Occipital lobe (tissue), 2 donors: ENCODE data around the gene PPEF2. TPM values are rescaled to one million over a fixed set of nuclear protein-coding genes. Genes with fewer than 3 reads are reported as not detected.
"Not testable (repeated sequence)": the region's sequence is repeated elsewhere in the genome, so short reads cannot be mapped to it uniquely, and the experiment has no call there.

Experiments used
- DNase-seq: peaks from one replicate; lab custom pipeline; 2025; lab: John Stamatoyannopoulos, UW
- total RNA-seq: library from RNA; depleted of rRNA; stranded (reverse); fragments of >200 nt; gene quantifications from one replicate; pipeline ENCODE4 v1.2.3, GENCODE V29; 2014

The PPEF2 gene
- total RNA-seq, 1 donor from 2014 or later, result not detected

DNA sequence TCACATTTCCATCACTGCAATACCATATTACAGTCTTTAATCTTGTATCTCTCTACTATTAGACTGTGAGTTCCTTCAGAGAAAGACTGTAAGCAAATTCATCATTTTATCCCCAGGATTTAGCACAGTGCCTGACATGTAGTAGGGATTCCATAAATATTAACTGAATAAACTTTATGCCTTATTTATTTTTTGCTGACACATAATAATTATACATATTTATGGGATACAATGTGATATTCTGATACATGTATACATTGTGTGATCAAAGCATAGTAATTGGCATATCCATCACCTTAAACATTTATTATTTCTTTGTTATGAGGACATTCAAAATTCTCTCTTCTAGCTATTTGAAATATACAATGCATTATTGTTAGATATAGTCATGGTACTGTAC is 3.7 kb downstream of the PPEF2 start:
- no peak for DNase-seq

- DNase-seq, result no peak
Observed at GRCh38 chr4:75895744-75896314, 6.4 kb downstream of the PPEF2 start.

- no peak for DNase-seq
Observed at GRCh38 chr4:75892508-75892907, 9.7 kb downstream of the PPEF2 start.

- DNase-seq, result no peak
Observed at GRCh38 chr4:75891611-75892010, 10.6 kb downstream of the PPEF2 start.

DNA sequence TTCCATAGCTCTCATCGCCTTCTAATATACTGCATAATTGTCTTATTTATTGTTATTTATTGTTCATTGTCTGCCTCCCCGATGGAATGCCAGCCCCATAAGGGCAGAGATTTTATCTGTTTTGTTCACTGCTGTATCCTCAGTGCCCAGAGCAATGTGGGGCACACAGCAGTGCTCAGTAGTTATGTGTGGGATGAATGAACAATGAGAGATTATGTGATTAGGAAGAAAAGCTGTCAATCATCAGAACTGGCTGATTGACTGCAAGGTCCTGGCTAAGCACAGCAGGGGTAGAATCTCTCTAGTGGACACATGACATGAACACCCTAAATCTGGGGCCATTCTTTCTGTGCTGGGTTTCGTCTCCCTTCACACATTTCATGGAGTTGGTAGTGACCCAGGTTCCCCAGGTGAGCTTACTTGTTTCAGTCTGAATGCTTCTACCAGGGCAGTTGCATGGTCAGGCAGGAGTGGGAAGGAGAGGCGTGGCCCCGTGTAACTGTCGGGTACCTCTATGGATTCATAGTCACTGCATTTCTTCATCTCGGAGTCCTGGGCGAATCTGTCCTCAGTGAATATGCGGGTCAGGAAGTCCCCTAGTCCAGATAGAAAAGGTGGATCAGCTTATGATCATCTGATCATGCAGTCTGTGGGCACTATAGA is 12.6 kb downstream of the PPEF2 start:
- no peak for DNase-seq

GRCh38 chr4:75886104-75886503 is 16.1 kb downstream of the PPEF2 start:
- no peak for DNase-seq

GRCh38 chr4:75881476-75881875 is 20.8 kb downstream of the PPEF2 start:
- no peak for DNase-seq

GRCh38 chr4:75880278-75880677 is 22.0 kb downstream of the PPEF2 start:
- DNase-seq, result no peak

GRCh38 chr4:75878246-75878756 is 24.0 kb downstream of the PPEF2 start:
- DNase-seq, result no peak

DNA sequence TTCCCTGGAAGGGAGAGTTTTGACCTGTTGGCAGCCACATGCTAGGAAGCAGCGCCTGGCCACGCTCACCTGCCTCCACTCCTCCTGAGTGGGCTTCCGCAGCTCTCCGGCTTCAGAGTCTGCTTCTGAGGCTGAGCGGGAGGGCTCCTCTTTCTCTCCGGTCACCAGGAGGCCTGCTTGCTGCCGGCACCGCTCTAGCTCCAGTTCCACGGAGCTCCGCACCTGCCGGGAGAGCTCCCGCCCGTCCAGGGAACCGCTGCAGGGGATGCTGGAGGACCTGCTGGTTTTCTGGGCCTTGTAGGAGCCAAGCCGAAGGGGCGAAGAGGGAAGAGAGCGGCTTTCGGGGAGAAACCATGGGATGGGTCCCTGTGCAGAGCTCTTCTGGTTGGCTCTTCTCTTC is 26.0 kb downstream of the PPEF2 start:
- no peak for DNase-seq

DNA sequence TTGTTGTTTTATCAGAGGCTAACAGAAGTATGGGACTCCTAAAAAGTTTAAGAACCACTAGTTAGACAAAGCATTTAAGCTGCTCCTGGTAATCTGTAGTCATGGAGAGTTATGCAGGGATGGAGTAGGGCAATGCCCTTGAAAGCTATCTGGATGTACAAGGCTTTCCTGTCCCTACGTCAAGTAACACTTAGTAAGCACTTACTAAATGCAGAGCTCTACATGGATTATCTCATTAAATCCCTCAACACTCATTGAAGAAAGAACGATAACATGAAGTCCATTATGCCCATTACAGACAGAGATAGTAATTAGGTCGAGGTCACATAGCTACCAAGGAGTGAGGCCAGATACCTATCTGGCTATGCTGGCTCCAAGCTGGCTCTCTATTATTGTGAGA is 33.2 kb downstream of the PPEF2 start:
- no peak for DNase-seq

- DNase-seq, result no peak
Observed at GRCh38 chr4:75867130-75867529, 35.1 kb downstream of the PPEF2 start.

- DNase-seq, result no peak
Observed at GRCh38 chr4:75860606-75861005, 41.6 kb downstream of the PPEF2 start.

DNA sequence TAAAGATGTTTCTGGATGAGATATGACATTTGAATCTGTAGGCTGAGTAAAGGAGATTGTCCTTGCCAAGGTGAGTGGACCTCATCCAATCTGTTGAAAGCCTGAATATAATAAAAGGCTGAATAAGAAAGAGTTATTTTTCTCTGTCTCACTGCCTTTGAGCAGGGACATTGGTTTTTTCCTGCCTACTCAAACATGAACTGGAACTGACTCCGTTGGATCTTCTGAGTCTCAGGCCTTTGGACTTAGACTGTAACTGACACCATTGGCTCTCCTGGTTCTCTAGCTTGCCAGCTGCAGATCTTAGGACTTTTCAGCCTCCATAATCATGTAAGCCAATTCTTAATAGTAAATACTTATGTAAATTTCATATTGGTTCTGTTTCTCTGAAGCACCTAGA is 43.5 kb downstream of the PPEF2 start:
- no peak for DNase-seq

DNA sequence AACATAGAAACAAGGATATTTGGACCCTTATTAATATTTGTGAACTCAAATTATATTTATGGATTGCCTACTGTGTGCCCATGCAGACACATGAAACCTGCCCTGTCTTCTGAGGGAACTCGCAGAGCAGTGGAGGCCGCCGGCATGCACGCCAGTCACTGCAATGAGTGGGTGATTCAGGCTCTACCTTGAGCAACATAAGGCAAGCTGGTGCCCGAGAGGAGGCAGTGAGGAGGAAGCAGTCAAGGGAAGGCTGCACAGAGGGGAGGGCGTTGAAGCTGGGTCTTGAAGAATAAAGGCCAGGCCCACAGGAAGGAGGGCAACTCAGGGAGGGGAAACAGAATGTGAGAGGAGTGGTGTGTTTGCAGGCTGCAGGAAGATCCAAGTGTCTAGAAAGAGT is 52.8 kb downstream of the PPEF2 start:
- no peak for DNase-seq

DNA sequence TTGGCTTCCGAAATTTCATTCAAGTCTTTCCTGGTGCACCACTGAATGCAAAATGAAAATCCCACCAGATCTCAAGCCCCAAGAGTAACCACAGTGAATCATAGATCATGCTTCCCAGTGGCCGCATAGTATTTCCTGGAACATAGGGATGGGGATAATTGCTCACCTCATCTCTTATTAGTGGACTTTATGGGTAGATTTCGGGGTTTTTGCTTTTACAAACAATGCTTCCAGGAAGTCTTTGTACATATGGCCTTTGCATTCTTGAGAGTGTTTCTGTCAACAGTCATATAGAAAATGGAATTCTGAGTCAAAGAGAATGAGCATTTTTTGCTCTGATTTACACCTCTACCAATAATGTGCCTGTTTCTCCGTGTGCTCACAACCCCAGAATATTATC is 53.4 kb downstream of the PPEF2 start:
- no peak for DNase-seq

- DNase-seq, result not testable (repeated sequence)
Observed at GRCh38 chr4:75848171-75848760, 54.0 kb downstream of the PPEF2 start.

DNA sequence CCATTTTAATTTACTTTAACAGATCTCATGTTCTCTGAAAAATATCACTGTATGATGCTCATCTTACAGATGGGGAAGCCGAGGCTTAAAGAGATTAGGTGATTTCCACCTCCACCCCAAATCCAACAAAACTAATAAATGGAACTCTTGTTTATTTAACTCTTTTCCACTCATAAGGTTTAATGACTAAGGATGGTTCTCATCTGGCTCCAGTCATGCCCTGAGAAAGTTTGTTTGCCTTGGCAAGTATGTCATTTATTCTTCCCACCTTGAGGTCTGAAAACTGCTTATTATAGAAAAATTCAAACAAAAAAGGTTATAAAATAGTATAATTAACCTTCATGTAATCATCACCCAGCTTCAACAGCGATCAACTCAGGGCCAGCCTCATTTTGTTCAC is 56.3 kb downstream of the PPEF2 start:
- DNase-seq, result no peak

GRCh38 chr4:75844151-75844662 is 58.0 kb downstream of the PPEF2 start:
- DNase-seq, result no peak

DNA sequence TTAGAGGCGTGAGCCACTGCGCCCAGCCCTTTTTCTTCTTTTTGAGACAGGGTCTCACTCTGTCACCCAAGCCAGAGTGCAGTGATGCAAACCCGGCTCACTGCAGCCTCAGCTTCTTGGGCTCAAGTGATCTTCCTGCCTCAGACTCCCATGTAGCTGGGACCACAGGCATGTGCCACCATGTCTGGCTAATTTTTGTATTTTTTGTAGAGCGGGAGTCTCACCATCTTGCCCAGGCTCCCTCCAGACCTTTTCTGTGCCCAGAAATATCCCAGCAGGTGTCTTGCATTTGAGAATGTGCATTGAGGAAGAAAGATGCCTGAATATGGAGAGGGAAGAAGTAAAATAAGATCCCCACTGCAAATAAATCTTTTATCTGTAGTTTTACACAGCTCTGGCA is 58.7 kb downstream of the PPEF2 start:
- DNase-seq, result no peak

GRCh38 chr4:75841641-75842520 is 60.4 kb downstream of the PPEF2 start:
- no peak for DNase-seq

DNA sequence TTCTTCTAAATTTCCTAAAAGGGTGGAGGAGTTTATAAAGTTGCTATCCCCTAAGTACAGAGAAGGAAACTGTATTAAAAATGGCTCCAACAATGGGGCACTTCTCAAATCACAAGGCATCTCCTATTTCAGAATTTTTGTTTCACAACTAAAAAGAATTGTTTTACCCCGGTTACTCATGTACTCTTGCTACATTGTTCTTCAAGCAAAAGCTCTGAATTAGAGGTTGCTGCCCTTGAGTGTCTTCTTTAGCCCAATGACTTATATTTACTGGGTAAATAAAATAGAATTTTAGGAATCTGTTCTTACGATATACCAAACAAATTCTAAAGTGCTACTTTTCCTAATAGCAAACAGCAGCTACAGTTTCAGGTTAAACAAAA is 67.5 kb downstream of the PPEF2 start:
- DNase-seq, result no peak
